CD1c-positive myeloid dendritic cell (primary cell): ENCODE data around the gene BANF1.

Experiments
- DNase-seq: peaks from one replicate; pipeline ENCODE4 v3.0.0-alpha.2; 2016; ENCODE audit errors: extremely low spot score

Gene BANF1

DNA sequence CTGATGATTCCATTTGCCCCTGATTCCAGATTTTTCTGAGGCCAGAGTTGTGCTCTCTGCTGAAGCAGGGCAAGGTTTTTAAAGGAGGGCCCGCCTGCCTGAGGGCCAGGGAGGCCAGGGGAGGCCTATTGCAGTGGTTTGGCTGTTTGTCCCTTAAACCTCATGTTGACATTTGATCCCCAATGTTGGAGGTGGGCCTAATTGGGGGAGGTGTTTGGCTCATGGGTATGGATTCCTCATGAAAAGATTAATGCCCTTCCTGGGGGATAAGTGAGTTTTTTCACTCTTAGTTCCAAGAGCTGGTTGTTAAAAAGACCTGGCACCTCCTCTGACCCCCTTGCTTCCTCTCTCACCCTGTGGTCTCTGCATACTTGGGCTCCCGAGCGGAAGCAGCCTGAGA is 37.5 kb downstream of the BANF1 start:
- no peak for DNase-seq

GRCh38 chr11:66042227-66042995 is 40.1 kb downstream of the BANF1 start:
- no peak for DNase-seq

- no peak for DNase-seq
Observed at GRCh38 chr11:66042996-66043906, 40.9 kb downstream of the BANF1 start.

GRCh38 chr11:66044757-66045156 is 42.5 kb downstream of the BANF1 start:
- DNase-seq, result peak; percentile 23

GRCh38 chr11:66045177-66045639 is 42.9 kb downstream of the BANF1 start:
- DNase-seq, result peak; percentile 88

- no peak for DNase-seq
Observed at GRCh38 chr11:66046901-66047300, 44.6 kb downstream of the BANF1 start.

DNA sequence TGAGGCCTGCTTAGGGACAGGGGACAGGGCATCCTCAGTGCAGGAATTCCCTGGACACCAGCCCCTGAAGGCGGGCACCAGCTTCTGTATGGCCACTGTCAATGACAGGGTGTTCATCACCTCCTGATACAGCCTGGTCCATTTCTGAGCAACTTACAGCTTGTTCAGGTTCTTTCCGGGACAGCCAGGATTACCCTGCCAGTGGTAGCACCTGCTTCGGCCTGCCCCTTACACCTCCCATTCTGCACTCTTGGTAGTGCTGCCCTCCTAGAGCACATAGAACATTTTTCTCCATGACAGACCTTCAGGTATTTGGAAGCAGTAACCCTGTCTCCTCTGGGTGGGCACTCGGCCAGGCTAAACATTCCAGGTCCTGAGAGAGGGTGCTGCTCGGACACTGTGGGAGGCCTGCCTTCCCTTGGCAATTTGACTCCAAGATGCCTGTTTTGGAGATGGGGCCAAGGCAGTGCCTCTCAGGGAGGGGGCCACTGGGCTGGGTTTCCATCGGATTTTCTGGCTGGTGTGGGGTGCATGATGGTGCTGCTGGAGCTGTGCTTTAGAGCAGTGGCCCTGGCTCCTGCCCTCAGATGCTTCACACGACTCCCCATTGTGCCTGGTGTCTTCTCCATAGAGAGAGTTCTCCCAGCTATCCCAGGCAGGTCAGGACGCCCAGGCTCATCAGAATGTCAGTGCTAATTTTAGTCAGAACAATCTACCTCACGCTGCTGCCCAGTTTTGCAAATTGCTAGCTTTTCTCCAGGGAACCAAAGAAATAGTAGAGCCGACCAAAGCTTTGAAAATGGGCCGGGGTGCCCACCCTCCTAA is 45.5 kb downstream of the BANF1 start:
- DNase-seq, result no peak

DNA sequence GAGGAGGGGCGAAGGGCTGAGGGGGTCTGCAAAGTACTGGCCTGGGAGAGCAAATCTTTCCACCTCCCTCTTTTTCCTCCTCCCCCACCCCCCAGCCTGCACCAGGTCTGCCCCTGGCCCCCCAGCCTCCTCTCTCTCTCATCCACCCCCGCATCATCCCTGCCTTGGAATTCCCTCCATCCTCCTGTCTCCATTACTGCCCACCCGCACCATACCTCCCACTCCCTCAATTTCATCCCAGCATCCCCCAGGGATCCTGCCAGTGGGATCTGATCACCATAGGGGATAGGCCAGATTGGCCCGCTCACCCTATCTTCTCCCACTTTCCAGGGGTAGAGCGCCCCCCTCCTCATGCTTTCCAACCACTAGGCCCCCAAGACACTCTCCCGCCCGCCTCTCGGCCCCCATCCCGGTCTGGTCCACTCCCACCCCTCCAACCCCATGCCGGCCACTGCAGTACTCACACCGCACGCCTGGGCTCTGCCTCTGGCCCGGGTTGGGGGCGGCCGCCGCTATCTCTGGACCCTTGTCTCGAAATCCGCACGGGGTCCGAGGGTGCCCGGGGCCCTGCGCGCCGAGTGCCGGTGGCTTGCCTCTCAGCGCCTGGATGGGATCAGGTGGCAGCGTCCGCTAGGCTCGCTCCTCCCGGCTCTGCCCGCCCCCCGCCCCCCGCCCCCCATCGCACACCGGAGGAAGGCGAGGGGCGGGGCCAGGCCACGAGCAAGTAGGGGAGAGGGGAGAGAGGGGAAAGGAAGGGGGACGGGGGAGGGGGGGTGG is 46.4 kb downstream of the BANF1 start, which contains the start of gene GAL3ST3:
Gene GAL3ST3 (minus strand): TSS at position 615 of the 777 bp plus-strand sequence. CDS start 3,746 bp downstream, outside the sequence.
- DNase-seq, result no peak

- DNase-seq, result no peak
Observed at GRCh38 chr11:66050581-66051231, 48.4 kb downstream of the BANF1 start.

GRCh38 chr11:66051371-66051765 is 49.1 kb downstream of the BANF1 start:
- DNase-seq, result no peak

GRCh38 chr11:66051766-66052663 is 49.7 kb downstream of the BANF1 start, which contains the start of gene SF3B2:
TSS of gene SF3B2 (plus strand) at chr11:66052364. CDS start at chr11:66052385, 21 bp downstream.
- DNase-seq, result peak; percentile 98

DNA sequence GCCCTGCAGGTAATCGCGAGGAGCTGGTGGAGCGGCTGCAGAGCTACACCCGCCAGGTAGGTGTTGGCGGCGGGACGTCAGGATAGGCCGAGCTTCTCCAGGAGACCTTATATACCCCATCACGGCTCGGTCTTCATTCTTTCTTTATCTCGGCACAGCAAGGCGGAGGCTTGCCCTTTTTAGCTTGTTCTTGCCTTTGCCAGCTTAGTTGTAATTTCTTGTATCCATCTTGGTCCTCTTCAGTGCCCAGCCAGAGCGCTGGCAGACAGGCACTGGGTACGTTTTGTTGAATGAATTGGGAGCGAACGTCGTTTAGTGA is 50.3 kb downstream of the BANF1 start:
- DNase-seq, result no peak
